ENCODE results near the gene P2RX2.
"Not testable (repeated sequence)": the region's sequence is repeated elsewhere in the genome, so short reads cannot be mapped to it uniquely, and the experiment has no call there.

The P2RX2 gene

DNA sequence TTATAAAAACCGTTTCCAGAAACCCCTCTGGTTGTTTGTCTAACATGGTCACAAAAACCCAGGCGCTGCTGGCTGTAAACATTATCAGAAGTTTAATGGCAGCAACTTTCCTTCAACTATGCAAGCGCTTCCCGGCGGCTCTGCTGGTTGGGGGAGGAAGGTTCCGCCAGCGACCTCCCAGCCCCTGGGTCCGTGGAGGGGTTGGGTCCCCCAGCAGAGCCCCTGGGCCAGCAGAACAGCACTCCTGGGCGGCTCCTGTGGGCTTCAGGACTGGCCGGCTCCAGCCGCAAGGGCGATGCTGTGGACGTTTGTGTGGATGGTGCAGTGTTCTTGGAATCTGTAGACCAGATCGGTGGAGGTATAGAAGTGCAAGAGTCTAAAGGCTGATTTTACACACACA, 34.1 kb upstream of the P2RX2 start:
- DNase-seq = no peak

DNA sequence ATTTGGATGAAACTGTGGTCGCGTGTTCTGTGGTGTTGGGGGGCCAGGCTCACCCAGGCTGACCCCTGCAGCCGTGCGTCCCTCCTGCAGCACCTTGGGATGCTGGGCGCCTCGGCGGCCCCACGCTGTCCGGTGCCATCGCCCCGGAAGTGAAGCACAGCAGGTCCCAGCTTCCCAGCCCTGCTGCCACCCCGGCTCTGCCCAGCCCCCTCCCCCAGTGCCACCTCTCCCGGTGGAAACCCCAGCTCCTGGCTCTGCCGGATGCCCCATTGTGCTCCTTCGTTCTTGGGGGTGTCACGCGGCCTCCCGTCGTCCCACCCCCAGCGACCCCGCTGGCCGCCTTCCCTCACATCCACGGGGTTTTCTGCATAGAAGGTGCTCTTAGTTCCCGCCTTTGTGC, 33.4 kb upstream of the P2RX2 start:
- DNase-seq = no peak

DNA sequence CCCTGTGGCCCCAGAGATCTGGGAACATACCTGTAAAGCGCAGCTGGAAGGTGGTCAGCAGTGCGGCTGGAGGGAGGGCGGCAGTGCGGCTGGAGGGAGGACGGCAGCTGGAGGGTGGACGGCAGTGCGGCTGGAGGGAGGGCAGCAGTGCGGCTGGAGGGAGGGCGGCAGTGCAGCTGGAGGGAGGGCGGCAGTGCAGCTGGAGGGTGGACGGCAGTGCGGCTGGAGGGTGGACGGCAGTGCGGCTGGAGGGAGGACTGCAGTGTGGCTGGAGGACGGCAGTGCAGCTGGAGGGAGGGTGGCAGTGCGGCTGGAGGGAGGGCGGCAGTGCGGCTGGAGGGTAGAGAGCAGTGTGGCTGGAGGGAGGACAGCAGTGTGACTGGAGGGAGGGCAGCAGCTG, 31.6 kb upstream of the P2RX2 start:
- no peak for DNase-seq

DNA sequence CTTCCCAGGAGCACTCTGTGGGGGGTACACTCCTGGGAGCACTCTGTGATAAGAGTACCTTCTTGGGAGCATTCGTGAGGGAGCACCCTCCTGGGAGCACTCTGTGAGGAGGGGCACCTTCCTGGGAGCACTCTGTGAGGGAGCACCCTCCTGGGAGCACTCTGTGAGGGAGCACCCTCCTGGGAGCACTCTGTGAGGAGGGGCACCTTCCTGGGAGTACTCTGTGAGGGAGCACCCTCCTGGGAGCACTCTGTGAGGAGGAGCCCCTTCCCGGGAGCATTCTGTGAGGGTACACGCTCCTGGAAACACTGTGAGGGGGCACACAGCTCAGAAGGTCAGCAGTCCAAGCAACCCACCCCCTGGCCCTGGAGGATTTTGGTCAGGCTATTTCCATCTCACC, 30.8 kb upstream of the P2RX2 start:
- no peak for DNase-seq

DNA sequence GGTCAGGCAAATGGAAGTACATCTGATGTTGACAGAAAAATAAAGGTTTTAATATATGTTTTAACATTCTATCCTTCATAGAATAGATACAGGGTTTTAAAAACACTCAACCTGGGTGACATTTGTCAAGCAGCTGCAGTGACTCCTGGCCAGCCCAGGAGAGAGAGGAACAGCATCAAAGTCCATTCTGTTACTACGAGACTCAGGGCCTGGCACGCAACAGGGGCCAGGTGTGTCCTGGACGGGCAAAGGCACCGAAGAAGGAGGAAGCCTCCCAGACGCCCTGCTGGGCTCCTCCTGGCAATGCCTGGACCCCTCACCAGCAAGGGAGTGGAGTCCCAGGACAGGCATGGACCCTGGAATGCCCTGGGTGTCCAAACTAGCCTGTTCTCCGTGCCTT, 30.3 kb upstream of the P2RX2 start:
- no peak for DNase-seq

DNA sequence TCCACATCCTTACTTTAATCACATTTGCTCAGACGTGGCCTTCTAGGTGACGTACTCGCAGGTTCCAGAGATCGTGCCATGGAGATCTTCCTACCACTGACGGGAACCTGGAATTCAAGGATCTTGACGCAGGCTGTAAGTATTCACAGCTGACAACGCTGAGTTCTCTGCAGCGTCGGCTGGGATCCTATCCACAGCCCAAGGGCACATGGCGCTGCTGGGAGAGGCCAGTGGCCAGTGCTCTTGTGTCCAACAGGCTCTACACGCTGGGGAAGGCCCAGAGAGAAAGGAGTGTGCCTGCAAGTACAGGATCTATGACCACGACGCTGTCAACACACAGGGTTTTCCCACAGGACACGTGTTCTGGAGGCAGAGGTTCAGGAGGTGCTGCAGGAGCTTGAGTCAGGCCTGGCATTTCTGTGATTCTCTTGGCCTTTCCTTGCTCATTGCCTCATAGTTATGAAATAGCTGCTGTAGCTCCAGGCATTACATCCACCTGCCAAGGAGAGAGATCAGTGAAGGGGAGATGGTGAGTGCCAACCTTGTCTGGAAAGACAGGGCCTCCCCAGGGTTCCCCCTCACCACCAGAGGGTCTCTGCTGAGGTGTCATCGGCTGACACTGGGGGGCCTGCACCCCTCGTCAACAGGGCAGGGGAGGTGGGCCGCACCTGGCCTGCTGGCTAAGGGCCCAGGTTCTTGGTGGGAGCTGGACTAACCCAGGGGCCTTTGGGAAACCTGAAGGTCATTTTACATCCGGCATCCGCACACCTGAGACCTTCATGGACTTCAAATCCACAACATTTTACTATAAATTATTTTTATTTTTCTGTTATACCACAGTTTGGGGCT, 29.5 kb upstream of the P2RX2 start:
- no peak for DNase-seq

DNA sequence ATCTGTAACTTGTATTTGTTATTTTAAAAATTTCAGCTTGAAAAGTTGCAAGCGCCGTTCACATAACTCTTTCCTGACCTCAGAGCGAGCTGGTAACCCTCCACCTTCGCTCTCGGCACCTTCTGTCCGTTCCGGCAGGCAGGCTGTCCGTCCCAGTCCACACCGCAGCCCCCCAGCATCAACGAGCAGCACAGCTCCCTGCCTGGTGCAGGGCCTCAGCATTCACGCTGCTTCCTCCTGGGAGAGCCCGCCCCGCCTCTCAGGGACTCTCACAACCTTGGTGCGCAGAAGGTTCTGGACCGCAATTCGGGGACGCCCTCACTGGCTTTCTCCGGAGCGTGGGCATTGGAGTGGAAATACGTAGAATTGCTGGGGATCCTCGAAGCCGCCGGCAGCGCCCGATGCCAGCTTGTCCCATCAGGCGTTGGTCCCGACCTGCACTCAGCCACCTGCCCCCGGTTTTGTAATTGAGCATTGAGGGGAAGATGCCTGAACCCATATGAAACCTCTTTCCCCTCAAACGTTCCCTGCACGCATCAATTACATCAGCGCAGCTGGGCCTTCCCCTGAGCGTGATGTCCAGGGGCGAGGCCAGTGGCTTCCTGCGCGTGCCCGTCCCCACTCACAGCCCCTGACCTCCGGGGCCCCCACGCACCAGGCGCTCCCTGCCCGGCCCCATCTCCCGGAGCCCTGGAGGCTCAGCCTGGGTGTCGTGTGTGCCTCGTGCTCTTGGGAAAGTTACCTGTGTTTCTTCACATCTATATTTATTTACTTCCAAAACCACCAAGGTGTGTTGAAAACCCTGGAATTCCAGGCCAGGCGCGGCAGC, 27.3 kb upstream of the P2RX2 start:
- DNase-seq = no peak

DNA sequence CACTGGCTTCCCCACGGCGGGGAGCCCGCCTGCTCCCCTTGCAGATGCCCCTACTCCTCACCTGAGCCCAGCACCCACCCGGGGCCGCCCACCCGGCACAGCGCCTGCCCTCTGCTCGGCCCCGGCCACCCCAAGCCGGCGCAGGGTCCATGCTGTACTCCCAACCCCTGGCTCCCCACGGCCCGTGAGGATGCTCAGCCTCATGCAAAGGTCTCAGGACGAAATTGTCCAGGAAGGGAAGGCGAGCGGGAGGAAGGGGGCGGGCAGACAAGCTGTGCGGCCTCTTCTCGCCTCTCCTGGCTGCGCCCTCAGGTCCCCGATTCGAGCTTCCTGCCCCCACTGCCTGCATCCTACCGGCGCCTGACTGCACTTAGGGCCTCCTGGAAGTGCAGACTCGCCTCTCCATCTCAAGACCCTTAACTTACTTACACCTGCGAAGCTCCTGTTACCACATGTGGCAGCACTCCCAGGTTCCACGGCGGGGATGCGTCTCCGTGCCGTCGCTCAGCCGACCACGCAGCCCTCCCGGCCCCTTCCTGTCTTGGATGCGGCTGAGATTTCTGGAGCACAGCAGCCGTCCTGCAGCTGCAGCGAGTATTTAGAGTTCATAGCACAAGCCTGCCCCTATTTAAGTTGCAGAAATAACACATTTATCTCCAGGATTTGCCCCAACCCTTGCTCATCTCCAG, 26.1 kb upstream of the P2RX2 start:
- no peak for DNase-seq

DNA sequence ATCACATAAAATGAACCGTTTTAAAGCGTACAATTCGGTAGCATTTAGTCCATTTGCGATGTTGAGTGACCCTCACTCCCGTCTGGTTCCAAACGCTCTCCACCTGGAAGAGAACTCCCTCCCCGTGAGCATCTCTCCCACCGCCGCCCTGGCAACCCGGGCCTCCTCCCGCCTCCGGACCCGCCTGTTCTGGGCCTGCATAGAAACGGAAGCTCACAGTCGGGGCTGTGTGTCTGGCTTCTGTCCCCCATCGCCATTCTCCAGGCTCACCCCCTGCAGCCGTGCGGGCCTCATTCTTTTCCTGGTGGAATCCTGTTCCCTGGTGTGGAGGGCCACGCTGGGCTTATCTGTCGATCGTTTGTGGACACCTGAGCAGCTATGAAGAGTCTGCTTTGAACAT, 25.5 kb upstream of the P2RX2 start:
- no peak for DNase-seq

DNA sequence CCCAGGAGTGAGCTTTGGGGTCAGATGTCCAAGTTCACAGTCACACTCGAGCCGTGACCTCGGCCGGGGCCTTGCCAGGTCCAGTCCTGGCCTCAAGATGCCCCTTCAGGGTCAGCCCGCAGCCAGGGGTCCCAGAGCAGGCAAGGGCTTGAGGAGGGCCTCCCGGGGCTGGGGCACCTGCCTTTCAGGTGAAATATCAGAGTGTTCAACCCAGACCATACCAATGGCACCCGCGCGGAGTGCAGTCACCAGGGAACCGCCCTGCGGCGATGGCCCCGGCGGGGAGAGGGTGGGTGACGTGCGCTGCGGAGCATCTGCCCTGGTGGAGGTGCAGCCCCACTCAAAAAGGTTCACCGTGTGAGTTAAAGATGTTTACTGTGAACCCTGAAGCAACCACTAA, 25.1 kb upstream of the P2RX2 start:
- DNase-seq = no peak

DNA sequence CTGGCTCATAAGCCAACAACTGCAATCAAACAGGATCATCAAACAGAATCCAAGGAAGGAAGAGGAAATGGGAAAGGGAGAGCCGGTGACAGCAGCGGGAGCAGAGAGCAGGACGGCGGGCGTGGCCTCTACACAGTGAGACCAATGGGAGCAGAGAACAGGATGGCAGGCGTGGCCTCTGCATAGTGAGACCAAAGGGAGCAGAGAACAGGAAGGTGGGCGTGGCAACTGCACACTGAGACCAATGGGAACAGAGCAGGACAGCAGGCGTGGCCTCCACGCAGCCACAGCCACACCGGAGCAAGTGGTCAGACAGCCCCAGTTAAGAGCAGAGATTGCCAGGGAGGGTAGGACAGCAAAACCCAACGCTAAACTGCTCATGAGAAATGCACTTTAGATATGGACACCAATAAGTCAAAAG, 24.6 kb upstream of the P2RX2 start:
- peak; percentile 99 for DNase-seq

DNA sequence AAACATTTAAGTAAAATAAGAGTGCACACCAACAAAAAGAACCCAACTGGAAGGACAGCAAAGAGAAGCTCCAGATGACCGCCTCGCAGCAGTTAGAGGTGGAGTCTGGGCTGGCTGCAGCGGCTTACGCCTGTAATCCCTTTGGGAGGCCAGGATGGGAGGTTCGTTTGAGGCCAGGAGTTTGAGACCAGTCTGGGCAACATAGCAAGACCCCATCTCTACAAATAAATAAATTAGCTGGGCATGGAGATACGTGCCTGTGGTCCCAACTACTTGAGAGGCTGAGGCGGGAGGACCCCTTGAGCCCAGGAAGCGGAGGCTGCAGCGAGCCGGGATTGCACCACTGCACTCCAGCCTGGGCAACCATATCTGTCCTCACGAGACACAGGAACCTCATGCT, 23.4 kb upstream of the P2RX2 start:
- DNase-seq = no peak

DNA sequence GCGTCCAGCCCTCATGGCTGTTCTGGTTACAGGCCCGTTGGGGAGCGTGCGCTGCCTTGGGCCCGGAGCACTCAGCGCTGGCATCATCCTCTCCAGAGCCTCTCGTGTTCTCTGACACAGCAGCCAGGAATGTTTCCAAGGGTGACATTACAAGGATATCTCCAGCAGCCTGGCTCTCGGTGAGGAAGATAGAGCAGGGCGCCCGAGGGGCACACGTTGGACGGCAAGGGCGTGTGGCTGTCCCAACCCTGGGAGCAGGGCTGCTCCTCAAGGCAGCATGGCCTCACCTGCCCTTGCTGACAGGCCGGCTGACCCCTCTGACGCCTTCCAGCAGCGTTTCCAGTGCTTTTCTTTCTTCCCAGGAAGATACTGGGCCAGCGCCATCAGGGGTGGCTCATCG, 22.6 kb upstream of the P2RX2 start:
- no peak for DNase-seq

DNA sequence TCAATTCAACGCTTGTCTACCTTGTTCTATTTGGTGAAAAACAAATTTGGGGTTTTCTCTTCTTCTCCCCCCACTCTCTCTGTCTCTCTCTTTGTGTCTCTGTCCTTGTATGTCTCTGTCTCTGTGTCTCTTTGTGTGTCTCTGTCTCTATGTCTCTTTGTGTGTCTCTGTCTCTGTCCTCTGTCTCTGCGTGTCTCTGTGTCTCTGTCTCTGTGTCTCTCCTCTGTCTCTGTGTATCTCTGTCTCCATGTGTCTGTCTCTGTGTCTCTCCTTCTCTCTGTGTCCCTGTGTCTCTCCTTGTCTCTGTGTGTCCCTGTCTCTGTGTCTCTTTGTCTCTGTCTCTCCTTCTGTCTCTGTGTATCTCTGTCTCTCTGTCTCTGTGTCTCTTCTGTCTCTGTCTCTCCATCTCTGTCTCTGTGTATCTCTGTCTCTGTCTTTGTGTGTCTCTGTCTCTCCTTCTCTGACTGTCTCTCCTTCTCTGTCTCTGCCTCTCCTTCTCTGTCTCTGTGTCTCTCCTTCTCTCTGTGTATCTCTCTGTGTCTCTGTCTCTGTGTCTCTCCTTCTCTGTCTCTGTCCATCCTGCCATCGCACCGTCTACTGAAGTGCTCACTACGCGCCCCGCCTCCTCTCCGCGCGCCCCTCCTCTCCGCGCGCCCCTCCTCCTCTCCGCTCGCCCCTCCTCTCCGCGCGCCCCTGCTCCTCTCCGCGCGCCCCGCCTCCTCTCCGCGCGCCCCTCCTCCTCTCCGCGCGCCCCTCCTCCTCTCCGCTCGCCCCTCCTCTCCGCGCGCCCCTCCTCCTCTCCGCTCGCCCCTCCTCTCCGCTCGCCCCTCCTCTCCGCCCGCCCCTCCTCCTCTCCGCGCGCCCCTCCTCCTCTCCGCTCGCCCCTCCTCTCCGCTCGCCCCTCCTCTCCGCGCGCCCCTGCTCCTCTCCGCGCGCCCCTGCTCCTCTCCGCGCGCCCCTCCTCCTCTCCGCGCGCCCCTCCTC, 21.0 kb upstream of the P2RX2 start:
- no peak for DNase-seq

DNA sequence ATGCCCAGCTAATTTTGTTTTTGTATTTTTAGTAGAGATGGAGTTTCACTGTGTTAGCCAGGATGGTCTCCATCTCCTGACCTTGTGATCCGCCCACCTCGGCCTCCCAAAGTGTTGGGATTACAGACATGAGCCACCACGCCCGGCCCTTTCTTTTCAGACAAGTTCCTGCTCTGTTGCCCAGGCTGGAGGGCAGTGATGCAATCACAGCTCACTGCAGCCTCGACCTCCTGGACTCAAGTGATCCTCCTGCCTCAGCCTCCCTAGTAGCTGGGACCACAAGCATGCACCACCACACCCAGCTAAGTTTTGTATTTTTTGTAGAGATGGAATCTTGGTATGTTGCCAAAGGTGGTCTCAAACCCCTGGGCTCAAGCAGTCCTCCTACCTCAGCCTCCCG, 19.1 kb upstream of the P2RX2 start:
- DNase-seq = not testable (repeated sequence)

DNA sequence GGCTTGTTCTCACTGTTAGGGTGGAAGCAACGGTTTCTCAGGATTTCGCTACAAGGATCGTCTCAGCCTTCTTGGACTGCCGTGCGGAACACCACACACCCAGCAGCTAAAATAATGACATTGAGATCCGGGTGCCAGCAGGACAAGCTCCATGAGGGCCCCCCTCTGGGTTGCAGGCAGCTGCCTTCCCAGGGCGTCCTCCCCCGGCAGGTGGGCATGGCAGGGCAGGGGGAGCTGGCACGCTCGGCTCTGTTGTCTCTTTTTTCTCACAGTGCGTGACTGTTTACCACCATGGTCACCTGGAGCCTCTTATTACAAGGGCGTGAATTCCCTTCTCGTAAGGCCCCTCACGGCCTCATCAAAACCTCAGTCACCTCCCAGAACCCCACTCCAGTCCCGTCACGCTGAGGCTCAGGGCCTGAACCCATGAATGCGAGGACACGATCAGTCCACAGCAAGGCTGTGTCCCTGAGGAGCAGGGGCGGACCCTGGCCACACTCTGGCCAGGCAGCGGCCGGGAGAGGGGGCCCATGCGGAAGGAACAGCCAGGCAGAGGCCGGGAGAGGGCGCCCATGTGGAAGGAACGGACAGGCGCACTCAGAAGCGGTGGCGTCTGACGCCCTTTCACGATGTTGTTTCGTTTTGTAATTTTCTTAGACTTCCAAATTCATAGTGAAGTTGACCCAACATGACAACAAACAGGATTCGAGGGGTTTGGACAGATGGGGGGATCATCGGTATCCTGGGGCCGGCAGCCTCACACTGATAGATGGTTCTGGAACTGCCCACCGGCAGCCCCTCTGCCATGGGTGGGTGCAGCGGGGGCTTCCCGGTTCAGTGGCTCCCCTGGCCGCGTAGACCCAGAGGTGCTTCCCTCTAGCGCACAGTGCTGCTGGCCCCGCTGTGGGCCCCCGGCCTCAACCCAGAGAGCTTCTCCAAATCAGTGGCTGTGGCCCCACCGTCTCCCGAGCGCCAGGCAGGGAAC, 18.2 kb upstream of the P2RX2 start:
- peak; percentile 31 for DNase-seq

DNA sequence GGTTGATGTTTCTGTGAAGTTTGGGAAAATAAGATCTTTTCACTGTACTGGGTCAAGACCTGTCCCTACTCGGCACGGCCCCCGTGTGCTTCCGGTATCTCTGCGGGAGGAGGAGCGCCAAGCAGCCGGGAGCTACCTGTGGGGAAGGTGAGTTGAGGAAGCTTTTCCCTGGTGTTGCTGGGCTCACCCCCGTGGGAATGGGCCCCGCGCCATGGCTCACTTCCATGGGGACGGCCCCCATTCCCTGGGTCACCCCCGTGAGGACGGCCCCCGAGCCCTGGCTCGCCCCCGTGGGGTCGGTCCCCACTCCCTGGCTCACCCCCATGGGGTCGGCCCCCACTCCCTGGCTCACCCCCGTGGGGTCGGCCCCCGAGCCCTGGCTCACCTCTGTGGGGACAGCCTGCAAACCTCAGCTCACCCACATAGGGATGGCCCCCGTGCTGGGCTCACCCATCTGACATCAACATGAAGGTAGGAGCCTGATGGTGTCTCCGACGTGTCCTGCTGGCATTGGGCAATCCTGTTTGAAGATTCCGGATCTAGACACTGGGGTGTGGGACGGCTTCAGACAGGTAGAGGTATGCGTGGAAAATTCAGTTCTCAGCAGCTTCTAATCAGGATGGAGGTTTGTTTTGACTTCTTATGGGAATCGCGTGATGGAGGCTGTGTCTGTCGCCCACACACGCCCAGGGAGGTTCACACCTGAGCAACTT, 17.2 kb upstream of the P2RX2 start:
- DNase-seq = no peak

DNA sequence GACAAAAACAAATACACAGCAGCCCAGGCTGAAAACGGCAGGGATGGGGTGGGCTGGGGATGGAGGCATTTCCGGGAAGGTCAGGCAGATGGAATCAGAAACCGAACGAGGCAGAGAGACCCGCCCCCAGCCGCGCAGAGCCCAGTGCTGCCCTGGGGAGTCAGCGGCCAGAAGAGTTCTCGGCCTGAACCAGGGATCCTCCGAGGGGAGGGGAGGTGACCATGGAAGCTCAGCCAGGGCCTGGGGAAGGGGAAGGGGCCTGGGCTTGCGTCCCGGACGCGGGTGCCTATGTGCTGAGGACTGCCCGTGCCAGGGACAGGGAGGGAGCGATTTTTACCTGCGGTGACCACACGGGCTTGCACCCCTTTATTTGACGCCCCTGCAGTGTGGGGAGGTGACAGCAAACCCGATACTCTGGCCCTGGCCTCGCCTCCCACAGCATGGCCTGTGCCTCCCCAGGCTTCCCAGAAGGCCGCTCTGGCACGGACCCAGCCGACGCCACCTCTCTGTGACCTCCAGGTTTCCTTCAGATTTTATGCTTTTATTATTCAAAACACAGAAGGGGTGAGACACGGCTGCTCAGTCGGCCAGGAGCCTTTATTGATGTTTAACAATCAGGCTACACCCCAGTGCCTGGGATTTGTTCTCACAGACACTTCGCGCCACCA, 15.9 kb upstream of the P2RX2 start:
- no peak for DNase-seq

DNA sequence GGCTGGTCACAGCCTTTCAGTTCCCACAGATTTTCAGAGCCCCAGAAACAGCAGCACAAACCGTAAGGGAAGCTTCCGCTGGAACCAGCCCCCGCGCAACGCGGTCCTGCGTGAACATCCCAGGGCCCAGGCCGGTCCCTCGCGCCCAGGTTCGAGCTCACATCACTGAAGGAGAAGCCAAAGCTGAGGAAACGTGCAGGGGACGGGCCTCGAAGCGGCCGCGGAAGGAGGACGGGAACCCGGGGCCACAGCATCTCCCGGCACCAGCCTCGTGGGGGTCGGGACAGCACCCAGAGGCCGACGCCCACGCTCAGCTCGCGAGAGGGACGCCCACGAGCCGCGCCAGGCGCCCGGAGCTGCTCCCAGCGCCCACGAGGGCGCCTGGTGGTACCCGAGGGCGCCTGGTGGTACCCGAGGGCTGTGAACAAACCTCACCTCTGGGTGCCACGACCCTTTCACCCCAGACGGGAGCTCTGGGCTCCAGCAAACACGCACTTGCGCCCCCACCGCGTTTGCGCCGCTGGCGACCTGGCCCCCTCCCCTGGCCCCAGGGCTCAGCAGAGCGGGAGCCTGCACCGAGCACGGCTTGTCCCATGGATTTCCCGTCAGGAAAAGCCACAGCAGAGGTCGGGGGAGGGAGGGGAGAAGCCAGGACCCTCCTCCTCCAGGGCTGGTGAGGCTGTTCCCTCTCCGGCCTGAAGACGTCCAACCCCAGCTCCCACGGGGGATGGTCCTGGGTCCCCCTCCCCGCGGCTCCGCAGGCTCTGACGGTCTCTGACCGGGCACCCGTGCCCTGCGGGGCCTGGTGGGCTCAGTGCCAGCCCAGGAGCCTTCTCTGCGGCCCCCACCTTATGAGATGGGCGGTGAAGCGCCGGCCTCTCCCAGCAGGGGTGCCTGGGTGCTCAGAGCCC, 15.1 kb upstream of the P2RX2 start:
- no peak for DNase-seq

Data from NCI-H187 treated with DMSO at 0.1 percent for 48 hours (cell line).